Measurements from ENCODE around the gene TNK1. TPM values are rescaled to one million over a fixed set of nuclear protein-coding genes. Genes with fewer than 3 reads are reported as not detected.

The TNK1 gene
- total and polyA plus RNA-seq, 2 donors from 2014 or later: 7.6 to 9.3 TPM

DNA sequence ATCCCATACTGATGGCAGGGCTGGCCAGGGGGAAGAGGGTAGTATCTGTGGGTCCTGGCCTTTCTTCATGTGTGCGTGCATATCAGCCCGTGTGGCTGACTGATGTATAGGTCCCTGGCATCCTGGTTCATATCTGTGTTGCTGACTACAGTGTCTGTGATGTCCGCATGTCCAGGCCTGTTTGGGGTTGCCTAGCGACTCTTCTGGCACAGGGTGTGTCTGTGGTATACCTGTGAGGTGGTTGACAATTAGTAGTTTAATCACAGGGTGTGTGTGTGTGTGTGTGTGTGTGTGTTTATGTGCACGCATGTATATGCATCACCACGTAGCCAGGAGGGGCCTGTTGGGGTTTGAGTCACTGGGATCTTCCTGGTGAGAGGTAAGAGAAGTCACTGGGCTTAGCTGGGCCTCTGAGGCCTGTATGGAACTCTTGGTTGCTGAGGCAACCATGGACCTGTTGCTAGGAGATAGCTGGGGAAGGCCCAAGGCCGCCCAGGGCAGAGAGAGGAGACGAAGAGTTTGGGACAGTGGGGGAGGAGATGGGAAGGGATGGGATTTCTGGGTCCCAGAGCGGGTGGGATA, 26.5 kb upstream of the TNK1 start:
- H3K4me3 ChIP-seq (ENCODE audit: low read length in 3 of 3): no peak overlapping the region
- FAIRE-seq: no peak
- H3K27me3 ChIP-seq (ENCODE audit: control insufficient read depth, insufficient read depth, low read length): no peaks in the 10 kb centered on the region
- H3K9ac ChIP-seq (ENCODE audit: low read length in 3 of 3): peak overlapping the region in 1 of 3 donors; percentile 43
- no peak overlapping the region for H3K27ac ChIP-seq (ENCODE audit: low read depth in 2 of 2, low read length in 2 of 2)
- DNase-seq: peak in 2 of 5 donors; percentile 61 to 63
- intact Hi-C loops (cut with DNase I): no loop called here
- no peaks in the 10 kb centered on the region for H3K36me3 ChIP-seq (ENCODE audit: control insufficient read depth in 2 of 3, insufficient read depth in 3 of 3, low read length in 3 of 3)
- no peaks in the 10 kb centered on the region for H3K9me3 ChIP-seq (ENCODE audit: control insufficient read depth in 2 of 3, insufficient read depth in 1 of 3, low read length in 3 of 3)
- peaks cover 3 to 25% (median 13%) of the 10 kb centered on the region in 3 donors for H3K4me1 ChIP-seq (ENCODE audit: control insufficient read depth in 2 of 3, insufficient read depth in 2 of 3, low read depth in 1 of 3, low read length in 3 of 3)
- TF ChIP-seq, protein P1, sequence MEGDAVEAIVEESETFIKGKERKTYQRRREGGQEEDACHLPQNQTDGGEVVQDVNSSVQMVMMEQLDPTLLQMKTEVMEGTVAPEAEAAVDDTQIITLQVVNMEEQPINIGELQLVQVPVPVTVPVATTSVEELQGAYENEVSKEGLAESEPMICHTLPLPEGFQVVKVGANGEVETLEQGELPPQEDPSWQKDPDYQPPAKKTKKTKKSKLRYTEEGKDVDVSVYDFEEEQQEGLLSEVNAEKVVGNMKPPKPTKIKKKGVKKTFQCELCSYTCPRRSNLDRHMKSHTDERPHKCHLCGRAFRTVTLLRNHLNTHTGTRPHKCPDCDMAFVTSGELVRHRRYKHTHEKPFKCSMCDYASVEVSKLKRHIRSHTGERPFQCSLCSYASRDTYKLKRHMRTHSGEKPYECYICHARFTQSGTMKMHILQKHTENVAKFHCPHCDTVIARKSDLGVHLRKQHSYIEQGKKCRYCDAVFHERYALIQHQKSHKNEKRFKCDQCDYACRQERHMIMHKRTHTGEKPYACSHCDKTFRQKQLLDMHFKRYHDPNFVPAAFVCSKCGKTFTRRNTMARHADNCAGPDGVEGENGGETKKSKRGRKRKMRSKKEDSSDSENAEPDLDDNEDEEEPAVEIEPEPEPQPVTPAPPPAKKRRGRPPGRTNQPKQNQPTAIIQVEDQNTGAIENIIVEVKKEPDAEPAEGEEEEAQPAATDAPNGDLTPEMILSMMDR (IDR thresholded peaks at IDR 0.05; ENCODE audit: borderline replicate concordance, extremely low read depth, insufficient read depth): no peak

GRCh38 chr17:7355053-7355452, 25.8 kb upstream of the TNK1 start, which contains the start of gene TMEM95:
Gene TMEM95, plus strand, starts transcription at chr17:7355156. Its CDS starts 49 bp downstream, at chr17:7355205.
- Histone ChIP-seq H3K4me1 (ENCODE audit: control insufficient read depth in 2 of 3, insufficient read depth in 2 of 3, low read depth in 1 of 3, low read length in 3 of 3) (peaks cover 0 to 20% (median 9%) of the 10 kb centered on the region in 3 donors), H3K36me3 (ENCODE audit: control insufficient read depth in 2 of 3, insufficient read depth in 3 of 3, low read length in 3 of 3) (no peaks in the 10 kb centered on the region), H3K9ac (ENCODE audit: low read length in 3 of 3) (peak within 1 kb of the TSS in 1 of 3 donors; percentile 43), H3K9me3 (ENCODE audit: control insufficient read depth in 2 of 3, insufficient read depth in 1 of 3, low read length in 3 of 3) (no peaks in the 10 kb centered on the region), H3K27ac (ENCODE audit: low read depth in 2 of 2, low read length in 2 of 2) (peak within 1 kb of the TSS in 1 of 2 donors; percentile 9), H3K27me3 (ENCODE audit: control insufficient read depth, insufficient read depth, low read length) (no peaks in the 10 kb centered on the region), H3K4me3 (ENCODE audit: low read length in 3 of 3) (no peak within 1 kb of the TSS)
- peak in 3 of 5 donors; percentile 49 to 78 (median 60) for DNase-seq
- no peak for FAIRE-seq
- intact Hi-C loops (cut with DNase I): no loop called here
- TF ChIP-seq, protein P1 (IDR thresholded peaks at IDR 0.05; ENCODE audit: borderline replicate concordance, extremely low read depth, insufficient read depth): no peak

DNA sequence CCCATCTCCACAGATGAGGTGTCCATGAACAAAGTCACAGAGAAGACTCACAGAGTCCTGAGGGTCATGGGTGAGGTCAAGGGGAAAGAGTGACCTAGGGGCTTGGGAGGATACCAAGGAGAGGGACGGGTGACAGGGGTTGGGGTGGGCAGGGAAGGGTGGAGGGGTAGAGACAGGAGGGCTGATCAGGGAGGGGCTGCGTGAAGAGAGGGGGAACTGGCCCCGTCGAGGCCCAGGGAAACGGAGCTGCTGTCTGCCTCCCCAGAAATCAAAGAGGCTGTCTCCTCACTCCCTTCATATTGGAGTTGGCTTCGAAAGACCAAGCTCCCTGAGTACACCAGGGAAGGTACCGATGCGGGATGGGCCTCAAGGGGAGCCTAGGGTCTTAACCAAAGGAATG, 25.3 kb upstream of the TNK1 start:
- Histone ChIP-seq H3K36me3 (ENCODE audit: control insufficient read depth in 2 of 3, insufficient read depth in 3 of 3, low read length in 3 of 3) (no peaks in the 10 kb centered on the region), H3K27me3 (ENCODE audit: control insufficient read depth, insufficient read depth, low read length) (no peaks in the 10 kb centered on the region), H3K4me1 (ENCODE audit: control insufficient read depth in 2 of 3, insufficient read depth in 2 of 3, low read depth in 1 of 3, low read length in 3 of 3) (peaks cover 0 to 20% (median 9%) of the 10 kb centered on the region in 3 donors), H3K27ac (ENCODE audit: low read depth in 2 of 2, low read length in 2 of 2) (no peak overlapping the region), H3K4me3 (ENCODE audit: low read length in 3 of 3) (no peak overlapping the region), H3K9ac (ENCODE audit: low read length in 3 of 3) (no peak overlapping the region), H3K9me3 (ENCODE audit: control insufficient read depth in 2 of 3, insufficient read depth in 1 of 3, low read length in 3 of 3) (no peaks in the 10 kb centered on the region)
- intact Hi-C loops (cut with DNase I): no loop called here
- peak in 2 of 5 donors; percentile 56 to 57 for DNase-seq
- FAIRE-seq: no peak
- TF ChIP-seq, protein P1 (IDR thresholded peaks at IDR 0.05; ENCODE audit: borderline replicate concordance, extremely low read depth, insufficient read depth): no peak

All from kidney (tissue), 14 donors.